NCI-H774 (cell line): ENCODE measurements around the gene TTLL11.

ENCODE experiments used
- DNase-seq: peaks from one replicate; lab custom pipeline; 2025; lab: John Stamatoyannopoulos, UW

Gene TTLL11

GRCh38 chr9:121785673-121786542 is 307.2 kb downstream of the TTLL11 start:
- DNase-seq: no peak

- DNase-seq: no peak
These were observed 308.2 kb downstream of the TTLL11 start for GRCh38 chr9:121784731-121785411.

GRCh38 chr9:121783521-121784507 is 309.3 kb downstream of the TTLL11 start:
- DNase-seq: no peak

GRCh38 chr9:121783111-121783510 is 310.0 kb downstream of the TTLL11 start:
- no peak for DNase-seq

- no peak for DNase-seq
These were observed 310.5 kb downstream of the TTLL11 start for GRCh38 chr9:121782514-121783110.

GRCh38 chr9:121781701-121782464 is 311.2 kb downstream of the TTLL11 start:
- DNase-seq: no peak

- DNase-seq: no peak
These were observed 312.0 kb downstream of the TTLL11 start for GRCh38 chr9:121781145-121781548.

GRCh38 chr9:121780177-121781040 is 312.7 kb downstream of the TTLL11 start:
- no peak for DNase-seq

- no peak for DNase-seq
These were observed 313.6 kb downstream of the TTLL11 start for GRCh38 chr9:121779381-121780117.

- no peak for DNase-seq
These were observed 314.6 kb downstream of the TTLL11 start for GRCh38 chr9:121778252-121779225.

GRCh38 chr9:121776739-121777637 is 316.1 kb downstream of the TTLL11 start:
- DNase-seq: no peak

GRCh38 chr9:121776001-121776738 is 316.9 kb downstream of the TTLL11 start:
- no peak for DNase-seq

- no peak for DNase-seq
These were observed 318.1 kb downstream of the TTLL11 start for GRCh38 chr9:121774715-121775613.

- no peak for DNase-seq
These were observed 319.0 kb downstream of the TTLL11 start for GRCh38 chr9:121773954-121774714.
